Measurements from ENCODE around the gene CD58. TPM values are rescaled to one million over a fixed set of nuclear protein-coding genes. Genes with fewer than 3 reads are reported as not detected.

The CD58 gene
- total RNA-seq, 1 experiment from 2014 or later = 5.3 TPM

- Mint-ChIP-seq H3K9me3 (no peaks in the 10 kb centered on the region), H3K36me3 (no peaks in the 10 kb centered on the region), H3K27ac (no peak overlapping the region), H3K4me1 (peaks cover 29% of the 10 kb centered on the region), H3K4me3 (no peak overlapping the region), H3K27me3 (ENCODE audit: low read depth) (no peaks in the 10 kb centered on the region)
- ATAC-seq (no peak), DNase-seq (ENCODE audit: low spot score) (no peak)
- ChIA-PET CTCF (interaction anchor here (4.9 kb wide), 1 partner anchor 353 kb away, joined by 23 read pairs; no protein-coding TSS in a partner anchor), POLR2A (no interaction called here)
- TF ChIP-seq, protein P1, sequence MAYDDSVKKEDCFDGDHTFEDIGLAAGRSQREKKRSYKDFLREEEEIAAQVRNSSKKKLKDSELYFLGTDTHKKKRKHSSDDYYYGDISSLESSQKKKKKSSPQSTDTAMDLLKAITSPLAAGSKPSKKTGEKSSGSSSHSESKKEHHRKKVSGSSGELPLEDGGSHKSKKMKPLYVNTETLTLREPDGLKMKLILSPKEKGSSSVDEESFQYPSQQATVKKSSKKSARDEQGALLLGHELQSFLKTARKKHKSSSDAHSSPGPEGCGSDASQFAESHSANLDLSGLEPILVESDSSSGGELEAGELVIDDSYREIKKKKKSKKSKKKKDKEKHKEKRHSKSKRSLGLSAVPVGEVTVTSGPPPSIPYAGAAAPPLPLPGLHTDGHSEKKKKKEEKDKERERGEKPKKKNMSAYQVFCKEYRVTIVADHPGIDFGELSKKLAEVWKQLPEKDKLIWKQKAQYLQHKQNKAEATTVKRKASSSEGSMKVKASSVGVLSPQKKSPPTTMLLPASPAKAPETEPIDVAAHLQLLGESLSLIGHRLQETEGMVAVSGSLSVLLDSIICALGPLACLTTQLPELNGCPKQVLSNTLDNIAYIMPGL (CRISPR knock-in tag; IDR thresholded peaks at IDR 0.05) = no peak
- no peak for TF ChIP-seq CTCF (IDR thresholded peaks at IDR 0.05)
- TF ChIP-seq ZNF219 (CRISPR knock-in tag; IDR thresholded peaks at IDR 0.05; ENCODE audit: borderline replicate concordance) = no peak
Measured at GRCh38 chr1:116491700-116492357, 79.0 kb downstream of the CD58 start.

- ATAC-seq = no peak
- DNase-seq (ENCODE audit: low spot score) = no peak
- ChIA-PET POLR2A (no interaction called here), CTCF (interaction anchor here (3.7 to 4.9 kb wide), 2 partner anchors 9 to 351 kb away, joined by 17 to 23 read pairs; no protein-coding TSS in a partner anchor)
- Mint-ChIP-seq H3K4me1 (peaks cover 25% of the 10 kb centered on the region), H3K27ac (no peak overlapping the region), H3K9me3 (no peaks in the 10 kb centered on the region), H3K36me3 (no peaks in the 10 kb centered on the region), H3K4me3 (no peak overlapping the region), H3K27me3 (ENCODE audit: low read depth) (no peaks in the 10 kb centered on the region)
- TF ChIP-seq ELF4 (CRISPR knock-in tag; IDR thresholded peaks at IDR 0.05; ENCODE audit: low read depth) (no peak), USF2 (CRISPR knock-in tag; IDR thresholded peaks at IDR 0.05) (no peak), ARID4B (CRISPR knock-in tag; IDR thresholded peaks at IDR 0.05; ENCODE audit: borderline replicate concordance) (no peak), MLX (CRISPR knock-in tag; IDR thresholded peaks at IDR 0.05) (no peak), ZNF263 (CRISPR knock-in tag; IDR thresholded peaks at IDR 0.05; ENCODE audit: low read depth) (no peak)
Measured at GRCh38 chr1:116490588-116490987, 80.2 kb downstream of the CD58 start.

DNA sequence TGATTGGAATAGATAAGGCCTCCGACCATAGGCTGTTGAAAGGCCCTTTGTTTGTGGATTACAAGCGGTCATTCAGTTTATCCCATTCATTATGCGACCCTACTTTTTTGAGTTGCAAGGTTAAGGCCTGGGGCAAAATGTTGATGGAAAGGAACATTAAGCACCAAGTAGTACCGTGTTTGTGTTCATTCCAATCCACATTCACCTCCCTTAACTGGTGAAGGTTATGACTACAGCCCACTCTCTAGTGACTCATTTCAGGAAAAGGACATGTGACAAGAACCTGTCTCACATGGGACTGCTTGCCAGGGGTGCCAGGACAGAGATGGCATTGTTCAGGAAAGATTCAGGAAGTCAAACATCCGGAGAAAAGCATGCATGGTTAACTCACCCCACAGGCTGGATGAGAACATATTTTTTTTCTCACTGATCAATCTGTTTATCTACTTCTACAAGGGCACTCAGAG lies 81.6 kb downstream of the CD58 start:
- Mint-ChIP-seq H3K4me3 (no peak overlapping the region), H3K9me3 (no peaks in the 10 kb centered on the region), H3K36me3 (no peaks in the 10 kb centered on the region), H3K27ac (no peak overlapping the region), H3K4me1 (peaks cover 16% of the 10 kb centered on the region), H3K27me3 (ENCODE audit: low read depth) (no peaks in the 10 kb centered on the region)
- TF ChIP-seq ATF6 (CRISPR knock-in tag; IDR thresholded peaks at IDR 0.05) (no peak), GABPB1 (CRISPR knock-in tag; IDR thresholded peaks at IDR 0.05) (peak; percentile 64; the same call in 1 of the 2 replicates), CREM (CRISPR knock-in tag; IDR thresholded peaks at IDR 0.05) (no peak)
- DNase-seq (ENCODE audit: low spot score) = no peak
- CTCF ChIA-PET = interaction anchor here (3.7 to 6.0 kb wide), 2 partner anchors 10 to 349 kb away, joined by 17 to 196 read pairs; no protein-coding TSS in a partner anchor
- POLR2A ChIA-PET = no interaction called here
- no peak for ATAC-seq
